Lung microvascular endothelial cell (primary cell): ENCODE measurements around the gene ASTN2. TPM values are rescaled to one million over a fixed set of nuclear protein-coding genes. Genes with fewer than 3 reads are reported as not detected.

Source experiments
- DNase-seq, 2 donors: peaks; one replicate each; pipeline versions ENCODE4 v3.0.0 to v3.0.0-alpha.2; 2010; ENCODE audit warnings: low read depth in 2 of 2
- total RNA-seq: library from RNA; depleted of rRNA; stranded (reverse); fragments of >200 nt; gene quantifications from 2 replicates; pipeline ENCODE4 v1.2.1, GENCODE V29; 2014

Gene ASTN2
- total RNA-seq, 1 donor from 2014 or later, result 0.99 TPM

- no peak for DNase-seq
Observed at GRCh38 chr9:117247266-117247665, 167.6 kb downstream of the ASTN2 start.

DNA sequence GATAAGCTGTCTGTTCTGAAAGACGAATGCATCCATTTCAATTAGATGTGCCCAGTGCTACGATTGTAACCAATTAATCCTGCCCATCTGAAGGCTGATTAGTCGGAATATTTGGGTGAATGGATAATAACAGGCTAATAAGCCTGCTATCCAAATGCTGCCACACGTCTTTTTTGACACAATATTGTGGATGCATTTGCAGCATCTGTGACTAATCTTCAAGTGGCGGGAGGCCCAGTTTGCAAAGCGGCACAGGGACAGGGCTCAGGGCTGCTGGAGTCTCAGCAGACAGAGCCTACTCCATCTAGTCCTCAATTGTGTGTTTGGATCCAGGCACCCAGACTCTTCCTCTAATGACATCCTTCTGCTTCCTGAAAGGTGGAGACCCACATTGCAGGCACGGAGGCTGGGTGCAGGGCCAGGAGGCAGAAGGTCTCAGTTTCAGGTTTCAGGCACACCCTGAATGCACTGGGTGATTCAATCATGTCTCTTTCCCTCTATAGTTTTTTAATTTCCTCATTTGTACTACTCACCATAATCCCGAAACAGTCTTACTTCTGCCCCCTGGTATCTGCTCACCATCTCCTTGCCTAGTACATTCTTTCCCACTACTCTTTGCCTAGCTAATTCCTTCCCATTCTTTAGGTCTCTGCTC is 169.6 kb downstream of the ASTN2 start:
- DNase-seq, result no peak

- DNase-seq, result no peak
Observed at GRCh38 chr9:117242082-117242481, 172.8 kb downstream of the ASTN2 start.

- no peak for DNase-seq
Observed at GRCh38 chr9:117239428-117239827, 175.4 kb downstream of the ASTN2 start.

DNA sequence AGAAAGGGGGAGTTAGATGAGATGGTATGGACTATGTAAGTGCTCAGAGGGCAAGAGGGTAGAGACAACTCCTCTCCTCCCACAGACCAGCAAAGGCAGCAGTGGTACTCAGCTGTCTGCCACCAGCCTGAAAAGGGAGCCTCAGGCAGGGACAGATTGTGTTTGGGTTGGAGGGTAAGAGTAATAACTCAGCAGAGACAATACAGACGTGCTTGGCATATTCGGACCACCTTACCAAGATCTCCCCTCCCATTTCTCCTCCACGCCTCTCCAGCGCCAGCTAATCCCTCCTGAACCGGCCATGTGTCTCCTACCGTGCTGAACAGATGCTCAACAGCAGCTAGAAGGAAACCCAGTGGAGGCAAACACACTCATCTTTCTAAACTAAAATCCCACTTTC is 180.8 kb downstream of the ASTN2 start:
- no peak for DNase-seq

- DNase-seq, result no peak
Observed at GRCh38 chr9:117233016-117233415, 181.8 kb downstream of the ASTN2 start.

- DNase-seq, result no peak
Observed at GRCh38 chr9:117232281-117232680, 182.6 kb downstream of the ASTN2 start.

DNA sequence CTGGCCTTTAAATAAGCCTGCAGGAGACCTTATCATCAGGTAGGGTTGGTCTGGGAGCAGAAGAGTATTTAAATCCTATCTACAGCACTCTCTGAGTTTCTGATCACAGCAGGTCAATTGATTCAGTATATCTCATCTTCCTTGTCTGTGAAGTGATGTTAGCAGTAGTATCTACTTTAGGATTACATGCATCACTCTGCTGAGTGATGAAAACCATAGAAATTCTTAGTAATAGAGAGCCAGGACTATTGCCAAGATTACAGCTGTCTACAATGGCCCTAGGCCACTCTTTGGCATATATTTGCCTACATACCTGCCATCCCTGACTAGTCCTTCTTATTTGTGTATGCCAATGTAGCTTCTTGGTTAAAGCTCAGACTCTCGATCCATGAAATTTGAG is 183.8 kb downstream of the ASTN2 start:
- DNase-seq, result no peak

GRCh38 chr9:117224695-117225094 is 190.2 kb downstream of the ASTN2 start:
- no peak for DNase-seq

- no peak for DNase-seq
Observed at GRCh38 chr9:117218951-117219350, 195.9 kb downstream of the ASTN2 start.

- DNase-seq, result no peak
Observed at GRCh38 chr9:117214416-117214815, 200.4 kb downstream of the ASTN2 start.

- DNase-seq, result no peak
Observed at GRCh38 chr9:117211280-117211679, 203.6 kb downstream of the ASTN2 start.

- no peak for DNase-seq
Observed at GRCh38 chr9:117205806-117206205, 209.1 kb downstream of the ASTN2 start.

- DNase-seq, result no peak
Observed at GRCh38 chr9:117204971-117205370, 209.9 kb downstream of the ASTN2 start.

DNA sequence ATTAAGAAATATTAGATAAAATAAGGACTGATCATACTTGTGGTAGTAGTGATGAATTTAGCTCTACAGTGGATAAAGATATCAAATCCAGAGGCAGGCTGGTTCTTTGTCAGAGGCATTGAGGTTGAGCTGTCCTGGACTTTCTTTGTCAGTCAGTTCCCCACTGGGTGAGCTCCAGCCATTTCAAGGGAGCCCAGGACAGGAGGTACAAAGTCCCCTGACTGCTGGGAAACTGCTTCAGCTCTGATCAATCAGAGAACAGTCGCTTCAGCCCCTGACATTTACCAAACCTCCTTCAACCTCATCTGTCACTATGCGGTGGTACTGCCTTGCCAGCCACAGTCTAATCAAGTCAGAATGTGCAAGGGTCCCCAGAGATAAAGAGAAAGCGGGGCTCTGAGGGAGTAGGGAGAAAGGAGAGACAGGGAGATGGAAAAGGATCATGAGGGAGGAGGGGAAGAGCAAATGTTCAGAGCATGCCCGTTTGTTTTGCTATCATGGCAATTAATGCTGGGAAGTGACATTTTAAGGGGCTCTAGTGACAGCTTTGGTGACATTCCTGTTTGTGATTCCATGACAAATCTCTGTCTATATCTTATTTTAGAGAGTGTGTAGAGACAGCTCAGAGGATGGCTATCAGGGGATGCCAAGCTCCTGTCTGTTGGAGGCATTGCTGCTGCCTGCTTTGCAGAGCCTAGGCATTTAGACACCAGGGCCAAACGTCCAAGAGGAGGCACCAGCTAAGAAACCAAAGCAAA is 223.2 kb downstream of the ASTN2 start:
- DNase-seq, result no peak

- DNase-seq, result no peak
Observed at GRCh38 chr9:117189121-117189520, 225.7 kb downstream of the ASTN2 start.

GRCh38 chr9:117188394-117188793 is 226.5 kb downstream of the ASTN2 start:
- DNase-seq, result no peak

GRCh38 chr9:117187498-117187897 is 227.4 kb downstream of the ASTN2 start:
- no peak for DNase-seq

DNA sequence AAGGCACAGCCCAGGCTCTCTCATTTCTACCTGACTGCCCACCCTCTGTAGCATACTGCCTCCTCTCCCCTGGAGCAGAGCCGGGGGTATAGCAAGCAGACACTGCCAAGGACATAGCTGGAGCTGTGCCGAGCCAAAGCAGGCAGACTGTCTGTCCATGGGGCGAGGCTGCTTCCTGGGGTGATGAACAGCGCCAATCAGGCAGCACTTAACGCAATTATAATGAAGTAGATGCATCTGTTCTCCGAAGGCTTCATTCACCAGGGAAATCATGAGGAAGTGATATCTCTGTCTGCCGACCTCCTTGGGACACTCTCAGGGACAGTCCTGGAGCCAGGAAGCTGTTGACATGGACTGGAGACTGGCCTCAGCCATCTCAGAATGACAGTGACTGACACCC is 230.7 kb downstream of the ASTN2 start:
- no peak for DNase-seq

DNA sequence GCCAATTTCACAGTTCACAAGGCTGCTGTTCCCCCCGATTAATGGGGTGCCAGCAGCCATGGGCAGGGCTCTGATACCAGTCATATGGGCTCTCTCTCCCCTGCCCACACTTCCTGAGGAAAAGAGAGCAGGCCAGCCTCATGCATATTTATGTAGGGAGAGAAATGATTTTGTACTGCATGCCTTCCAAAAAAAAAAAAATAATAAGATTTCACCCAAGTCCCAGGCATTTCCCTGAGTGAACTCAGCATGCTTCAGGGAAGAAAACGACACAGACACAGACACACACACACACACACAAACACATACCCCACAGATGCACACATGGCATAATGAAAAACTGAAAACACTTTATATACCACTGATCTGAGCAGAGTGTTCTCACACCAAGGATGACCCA is 232.8 kb downstream of the ASTN2 start:
- no peak for DNase-seq

- no peak for DNase-seq
Observed at GRCh38 chr9:117180896-117181445, 233.9 kb downstream of the ASTN2 start.

DNA sequence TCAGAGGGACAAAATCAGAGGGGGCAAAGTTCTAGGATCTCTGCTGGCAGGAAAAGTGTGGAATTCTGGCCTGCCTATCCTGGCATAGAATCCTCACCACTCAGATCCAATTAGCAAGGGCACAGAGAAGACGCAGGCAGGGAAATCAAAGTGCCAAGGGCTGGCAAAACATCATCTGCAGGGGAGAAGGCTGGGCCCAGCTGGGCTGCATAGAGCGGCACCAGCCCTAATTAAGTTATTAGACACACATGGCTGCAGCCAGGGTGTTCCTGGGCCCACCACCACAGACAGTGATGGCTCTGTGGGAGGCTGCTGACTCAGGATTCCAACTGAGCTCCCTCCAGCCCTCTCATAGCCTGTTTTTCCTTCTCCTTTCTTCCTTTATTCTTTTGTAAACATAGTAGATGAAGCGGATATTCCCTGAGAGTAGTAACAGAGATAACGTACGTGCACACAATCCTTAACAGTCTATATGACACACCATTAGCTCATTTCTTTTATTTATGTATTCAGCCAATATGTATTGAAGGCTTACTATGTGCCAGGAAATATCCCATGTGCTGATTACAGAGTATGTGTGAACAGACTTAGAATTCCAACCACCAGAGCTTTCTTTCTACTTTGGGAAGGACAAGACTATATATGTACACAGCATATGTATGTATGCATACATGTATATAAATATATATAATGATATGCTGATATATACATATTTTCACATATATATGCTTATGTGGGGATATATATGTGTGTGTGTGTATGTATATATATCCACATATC is 236.1 kb downstream of the ASTN2 start:
- DNase-seq, result no peak
